B cell (primary cell): Measurements from ENCODE around the gene FUT6. TPM values are rescaled to one million over a fixed set of nuclear protein-coding genes. Genes with fewer than 3 reads are reported as not detected.
A peak's percentile ranks its signal among the peaks of the same experiment; 100 is the strongest.

Experiments used
- ATAC-seq: fragments of 200-7000 bp; cut with Tn5 transposase; one replicate; pipeline ENCODE4 v1.10.0; 2021; ENCODE audit warnings: low read depth, mild to moderate bottlenecking, moderate number of reproducible peaks, moderate library complexity
- CTCF ChIA-PET: fragments of 350-600 bp; sonication (Branson Sonifier 250); formaldehyde crosslinking; loops from one replicate; lab custom pipeline; 2021; ENCODE audit warnings: antibody characterized with exemption, inconsistent platforms; lab: Charles Lee
- POLR2A ChIA-PET: fragments of 350-600 bp; sonication (Branson Sonifier 250); formaldehyde crosslinking; loops from one replicate; lab custom pipeline; 2021; ENCODE audit warnings: antibody characterized with exemption; lab: Charles Lee
- DNase-seq: peaks from one replicate; pipeline ENCODE4 v3.0.0; 2013
- H2AFZ ChIP-seq: 2 replicates; pipeline ENCODE4 v1.6.1; 2012; ENCODE audit warnings: mild to moderate bottlenecking, low read depth, low read length; ENCODE audit not compliant: insufficient read depth, poor library complexity, severe bottlenecking
- H3K27ac ChIP-seq, 2 donors: 1 replicate in 1 of 2; 2 replicates in 1 of 2; pipeline ENCODE4 v1.5.1; 2012 to 2013; ENCODE audit warnings: low read length in 2 of 2, mild to moderate bottlenecking in 2 of 2, moderate library complexity in 1 of 2
- H3K27me3 ChIP-seq, 4 experiments: fragments of 200-600 bp in 1 of 4; sonication (generic) in 1 of 4; replicated peaks in 1 of 4; 1 replicate in 2 of 4; 2 replicates in 2 of 4; pipeline versions ENCODE4 v1.6.1 to v1.7.0; 2013 to 2016; ENCODE audit warnings: low read length in 3 of 4, mild to moderate bottlenecking in 2 of 4, mixed read lengths in 1 of 4, moderate library complexity in 1 of 4; ENCODE audit not compliant: insufficient read depth in 4 of 4, control insufficient read depth in 3 of 4; ENCODE audit errors: control extremely low read depth in 1 of 4
- H3K36me3 ChIP-seq, 2 experiments: replicated peaks in 1 of 2; 1 replicate in 1 of 2; 2 replicates in 1 of 2; pipeline versions ENCODE4 v1.6.1 to v1.7.1; 2013; ENCODE audit warnings: low read length in 1 of 2; ENCODE audit not compliant: insufficient read depth in 2 of 2, control insufficient read depth in 1 of 2; ENCODE audit errors: control extremely low read depth in 1 of 2, extremely low read depth in 1 of 2
- H3K4me1 ChIP-seq, 2 donors: fragments of 200-600 bp in 1 of 2; sonication (generic) in 1 of 2; 1 replicate in 1 of 2; 2 replicates in 1 of 2; pipeline versions ENCODE4 v1.5.1 to v1.6.1; 2013 to 2017; ENCODE audit warnings: low read length in 2 of 2; ENCODE audit not compliant: control insufficient read depth in 2 of 2, insufficient read depth in 2 of 2
- H3K4me2 ChIP-seq: replicated peaks from 2 replicates; pipeline ENCODE3; 2012; ENCODE audit warnings: mild to moderate bottlenecking, low read depth, low read length; ENCODE audit not compliant: poor library complexity, severe bottlenecking
- H3K4me3 ChIP-seq, 5 experiments: fragments of 200-600 bp in 1 of 5; sonication (generic) in 1 of 5; 1 replicate in 3 of 5; 2 replicates in 2 of 5; pipeline versions ENCODE4 v1.5.1 to v1.7.0; 2011 to 2016; ENCODE audit warnings: low read length in 4 of 5, mild to moderate bottlenecking in 4 of 5, low read depth in 2 of 5, control low read depth in 1 of 5, moderate library complexity in 1 of 5; ENCODE audit not compliant: insufficient read depth in 1 of 5; ENCODE audit errors: control extremely low read depth in 1 of 5, extremely low read depth in 1 of 5
- H3K79me2 ChIP-seq: fragments of 200-600 bp; sonication (generic); one replicate; pipeline ENCODE4 v1.6.0; 2016; ENCODE audit warnings: low read length; ENCODE audit not compliant: control insufficient read depth, insufficient read depth
- H3K9ac ChIP-seq: fragments of 200-600 bp; sonication (generic); 2 replicates; pipeline ENCODE4 v1.6.1; 2017; ENCODE audit warnings: mild to moderate bottlenecking, low read length, moderate library complexity
- H3K9me3 ChIP-seq, 3 donors: one replicate each; pipeline versions ENCODE4 v1.6.1 to v1.7.1; 2013; ENCODE audit warnings: low read length in 2 of 3; ENCODE audit not compliant: control insufficient read depth in 2 of 3, insufficient read depth in 1 of 3; ENCODE audit errors: control extremely low read depth in 1 of 3
- H4K20me1 ChIP-seq: 2 replicates; pipeline ENCODE4 v1.6.0; 2012; ENCODE audit warnings: mild to moderate bottlenecking, low read length; ENCODE audit not compliant: insufficient read depth, control insufficient read depth, poor library complexity, severe bottlenecking
- H3K27ac Mint-ChIP-seq: one replicate; pipeline ENCODE4 v1.8.0; 2021; ENCODE audit warnings: mixed read lengths
- H3K27me3 Mint-ChIP-seq: one replicate; pipeline ENCODE4 v1.8.0; 2021; ENCODE audit warnings: mixed read lengths
- H3K4me1 Mint-ChIP-seq: one replicate; pipeline ENCODE4 v1.8.0; 2021; ENCODE audit warnings: mixed read lengths
- H3K4me3 Mint-ChIP-seq: one replicate; pipeline ENCODE4 v1.8.0; 2021; ENCODE audit warnings: mixed read lengths
- H3K9me3 Mint-ChIP-seq: one replicate; pipeline ENCODE4 v1.8.0; 2022; ENCODE audit warnings: mixed read lengths; ENCODE audit not compliant: insufficient read depth
- EZH2 ChIP-seq: IDR thresholded peaks from 2 replicates; pipeline ENCODE4 v1.6.1; 2012; ENCODE audit warnings: borderline replicate concordance, low read depth, mild to moderate bottlenecking, moderate library complexity, low read length; ENCODE audit not compliant: insufficient read depth, poor library complexity, severe bottlenecking
- WGBS: methylation state at CpG from one replicate; pipeline ENCODE4 v1.1.5; 2013; ENCODE audit warnings: missing lambda C conversion rate; ENCODE audit not compliant: insufficient coverage; 5-methylcytosine and 5-hydroxymethylcytosine counted together
- intact Hi-C: fragments of 100-400 bp; cut with micrococcal nuclease; formaldehyde crosslinking; loops from one replicate; pipeline ENCODE4 v1.10.0; 2022
- polyA plus RNA-seq: library from polyadenylated mRNA; depleted of rRNA; stranded (reverse); fragments of >200 nt; gene quantifications from 2 replicates; pipeline ENCODE4 v1.2.3, GENCODE V29; 2012
- total RNA-seq, 2 donors: library from RNA; stranded (reverse); fragments of 120-200 nt in 1 of 2; gene quantifications; 1 replicate in 1 of 2; 2 replicates in 1 of 2; pipeline versions ENCODE4 v1.2.3 to v1.2.4, GENCODE V29; 2013 to 2022
- TF ChIP-seq, protein P1 (sequence below): fragments of 200-600 bp; IDR thresholded peaks from one replicate; pipeline ENCODE4 v1.8.0; 2022; ENCODE audit warnings: antibody characterized with exemption, mild to moderate bottlenecking

The FUT6 gene
- total and polyA plus RNA-seq, 2 donors (not counting 1 experiment from before 2014, with no cell fraction given) = 0.03 TPM; not detected in 1

DNA sequence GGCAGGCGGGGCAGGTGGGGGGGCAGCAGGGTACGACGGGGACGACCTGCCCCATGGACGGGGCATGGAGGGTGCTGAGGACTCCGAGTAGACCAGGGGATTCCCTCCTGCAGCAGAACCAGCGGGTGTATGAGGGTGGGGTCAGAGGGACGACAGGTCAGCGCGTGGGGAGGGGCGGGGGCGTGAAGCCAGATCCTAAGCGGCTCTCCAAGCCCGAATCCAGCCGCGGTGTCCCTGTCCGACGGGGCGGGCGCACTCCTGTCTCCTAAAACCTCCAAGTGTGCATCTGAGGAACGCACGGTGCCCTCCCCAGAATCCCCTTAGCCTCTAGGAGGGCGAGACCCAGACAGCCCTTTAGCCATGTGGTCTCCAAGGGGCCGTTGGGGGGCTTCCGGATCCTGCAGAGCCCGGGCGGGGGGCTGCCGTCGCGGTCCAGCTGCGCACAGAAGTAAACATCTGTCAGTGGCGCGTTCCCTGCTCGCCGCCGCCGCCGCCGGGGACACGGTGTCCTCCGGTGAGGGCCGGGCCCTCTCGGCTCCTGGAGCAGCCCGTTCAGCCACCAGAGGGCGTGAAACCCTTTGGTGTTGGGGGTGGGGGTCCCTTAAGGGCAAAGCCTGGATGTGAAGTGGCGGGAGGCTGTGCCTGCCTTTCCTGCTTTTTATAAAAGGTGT, 33.9 kb downstream of the FUT6 start:
- CTCF ChIA-PET = no interaction called here
- Histone ChIP-seq H3K4me2 (peak overlapping the region; percentile 61), H3K4me1 (peaks cover 20 to 27% of the 10 kb centered on the region in 2 donors), H3K36me3 (no peaks in the 10 kb centered on the region), H2AFZ (peak overlapping the region; percentile 62), H3K4me3 (no peak overlapping the region), H3K79me2 (no peaks in the 10 kb centered on the region), H3K27me3 (peaks cover 0 to 49% (median 22%) of the 10 kb centered on the region in 4 experiments), H3K9me3 (peaks cover 0 to 36% (median 0%) of the 10 kb centered on the region in 3 donors), H4K20me1 (no peaks in the 10 kb centered on the region), H3K27ac (no peak overlapping the region), H3K9ac (no peak overlapping the region)
- intact Hi-C loops = loop anchor here (2.0 to 5.0 kb wide), 2 partner anchors 102 to 217 kb away; no protein-coding TSS in a partner anchor
- H3K4me1 Mint-ChIP-seq = peaks cover 22% of the 10 kb centered on the region
- no peaks in the 10 kb centered on the region for H3K9me3 Mint-ChIP-seq
- ATAC-seq (no peak), DNase-seq (peak; percentile 71)
- H3K27ac Mint-ChIP-seq = no peak overlapping the region
- H3K27me3 Mint-ChIP-seq = peaks cover 18% of the 10 kb centered on the region
- POLR2A ChIA-PET = no interaction called here
- no peak for TF ChIP-seq EZH2
- TF ChIP-seq, protein P1, sequence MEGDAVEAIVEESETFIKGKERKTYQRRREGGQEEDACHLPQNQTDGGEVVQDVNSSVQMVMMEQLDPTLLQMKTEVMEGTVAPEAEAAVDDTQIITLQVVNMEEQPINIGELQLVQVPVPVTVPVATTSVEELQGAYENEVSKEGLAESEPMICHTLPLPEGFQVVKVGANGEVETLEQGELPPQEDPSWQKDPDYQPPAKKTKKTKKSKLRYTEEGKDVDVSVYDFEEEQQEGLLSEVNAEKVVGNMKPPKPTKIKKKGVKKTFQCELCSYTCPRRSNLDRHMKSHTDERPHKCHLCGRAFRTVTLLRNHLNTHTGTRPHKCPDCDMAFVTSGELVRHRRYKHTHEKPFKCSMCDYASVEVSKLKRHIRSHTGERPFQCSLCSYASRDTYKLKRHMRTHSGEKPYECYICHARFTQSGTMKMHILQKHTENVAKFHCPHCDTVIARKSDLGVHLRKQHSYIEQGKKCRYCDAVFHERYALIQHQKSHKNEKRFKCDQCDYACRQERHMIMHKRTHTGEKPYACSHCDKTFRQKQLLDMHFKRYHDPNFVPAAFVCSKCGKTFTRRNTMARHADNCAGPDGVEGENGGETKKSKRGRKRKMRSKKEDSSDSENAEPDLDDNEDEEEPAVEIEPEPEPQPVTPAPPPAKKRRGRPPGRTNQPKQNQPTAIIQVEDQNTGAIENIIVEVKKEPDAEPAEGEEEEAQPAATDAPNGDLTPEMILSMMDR = peak; percentile 71
- WGBS = 3% methylated on average over 46 of the region's 46 CpGs
- H3K4me3 Mint-ChIP-seq = peak overlapping the region; percentile 64
